HL-60/S4 treated with retinoic acid at 250 ng/mL for 4 days and 3 days (cell line): ENCODE data around the gene MTF2.

Source experiments
- in situ Hi-C: fragments of 300-500 bp; cut with MboI; formaldehyde crosslinking; loops from 2 replicates; pipeline ENCODE4 v1.7.0; 2022; ENCODE audit warnings: low sequenced_read_pairs

Gene MTF2

DNA sequence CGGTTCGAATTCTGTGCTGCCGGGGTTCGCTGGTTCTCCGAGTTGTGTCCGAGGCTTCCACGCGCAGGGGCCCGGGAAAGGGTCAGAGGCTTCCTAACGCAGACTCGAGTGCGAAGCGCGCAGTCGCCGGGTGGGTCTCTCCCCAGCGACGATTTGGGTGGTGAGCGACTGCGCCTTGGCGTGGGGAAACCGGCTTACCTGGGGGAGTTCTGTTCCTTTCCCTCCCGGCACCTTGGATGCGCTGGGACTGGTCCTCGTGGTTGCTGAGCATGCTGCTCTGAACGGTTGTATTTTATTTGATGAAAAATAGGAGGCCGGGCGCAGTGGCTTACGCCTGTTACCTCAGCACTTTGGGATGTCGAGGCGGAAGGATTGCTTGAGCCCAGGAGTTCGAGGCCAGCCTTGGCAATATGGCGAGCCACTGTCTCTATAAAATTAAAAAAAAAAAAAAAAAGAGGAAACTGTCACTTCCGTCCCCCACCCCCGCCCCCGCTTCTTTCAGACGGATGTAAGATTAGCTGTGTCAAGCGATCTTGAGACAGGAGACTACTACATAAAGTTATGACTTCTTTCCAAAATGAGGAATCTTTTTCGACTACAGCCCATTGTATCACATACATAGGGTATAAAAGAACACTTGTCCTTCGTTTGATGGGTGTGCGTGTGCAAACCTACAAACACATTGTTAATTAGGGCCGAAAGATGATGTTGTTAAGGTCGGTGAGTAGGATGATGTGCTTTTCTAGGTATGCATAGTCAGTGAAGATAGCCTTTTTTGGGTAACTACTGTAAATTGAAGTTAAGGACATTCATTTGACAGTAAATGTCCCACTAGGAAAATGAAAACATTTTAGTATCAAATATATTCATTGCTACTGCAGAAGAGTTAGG is 101.9 kb downstream of the MTF2 start, which contains the start of gene CCDC18:
Gene CCDC18, plus strand, starts transcription at position 2 of the 891 bp plus-strand sequence. CDS start 2,638 bp downstream, outside the sequence.
- in situ Hi-C loops: no loop called here

DNA sequence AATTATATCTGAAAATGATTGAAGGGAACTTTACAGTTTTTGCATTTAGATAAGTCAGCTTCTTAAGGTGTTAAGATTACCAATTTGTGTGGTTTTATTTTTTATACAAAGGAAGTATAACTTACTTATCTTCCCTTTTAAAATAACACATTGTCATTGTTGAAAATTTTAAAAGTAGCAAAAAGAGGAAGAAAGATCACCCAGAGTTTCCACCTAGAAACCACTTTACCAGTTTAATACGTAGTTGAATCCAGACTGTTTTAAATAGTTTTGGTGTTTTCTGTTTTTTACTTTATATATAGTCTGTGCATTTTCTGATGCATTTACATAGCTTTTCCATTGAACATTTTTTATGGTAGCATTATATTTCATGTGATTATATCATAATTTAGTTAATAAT is 107.6 kb downstream of the MTF2 start:
- in situ Hi-C loops: no loop called here
